OCI-M2 (cell line): ENCODE results near the gene KRTAP10-11.
"Not testable (repeated sequence)": the region's sequence is repeated elsewhere in the genome, so short reads cannot be mapped to it uniquely, and the experiment has no call there.

Experiments
- DNase-seq: peaks from one replicate; lab custom pipeline; 2025; ENCODE audit not compliant: unreplicated experiment; lab: John Stamatoyannopoulos, UW

KRTAP10-11 gene

DNA sequence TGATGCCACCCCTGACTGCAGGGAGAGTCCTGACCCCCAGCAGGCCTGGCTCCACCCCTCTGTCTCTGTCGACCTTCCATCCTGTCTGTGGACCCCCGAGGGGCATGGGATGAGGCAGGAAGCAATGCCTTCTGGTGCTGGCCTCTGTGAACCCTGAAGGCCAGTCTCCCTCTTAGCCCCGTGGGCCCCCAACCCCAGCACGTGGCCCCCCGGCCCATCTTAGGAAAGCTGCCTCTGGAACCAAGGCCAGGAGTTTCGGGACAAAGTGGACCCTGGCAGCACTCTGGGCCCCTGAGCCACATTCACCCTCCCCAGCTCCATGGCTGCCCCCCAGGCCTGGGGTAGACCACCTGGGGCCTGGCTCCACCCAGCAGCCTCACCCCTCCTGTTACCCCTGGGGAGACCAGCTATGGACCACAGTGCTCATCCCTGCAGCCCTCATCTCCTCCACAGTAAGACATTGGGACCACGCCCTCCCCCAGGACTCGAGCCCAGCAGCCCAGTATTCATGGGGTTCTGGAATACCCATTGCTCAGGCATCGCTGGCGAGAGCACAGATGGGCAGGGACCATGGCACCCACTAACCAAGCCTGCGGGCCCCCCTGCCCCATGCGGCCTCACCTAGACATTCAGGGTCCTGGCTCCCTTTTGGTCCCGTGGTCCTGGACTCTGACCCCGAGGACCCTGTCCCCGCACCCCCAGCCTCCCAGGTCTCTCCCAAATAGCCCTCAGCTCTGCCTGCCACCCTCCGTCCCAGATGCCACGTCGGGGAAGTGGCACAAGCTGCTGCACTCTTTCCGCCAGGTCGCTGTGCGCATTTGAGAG is 7.5 kb upstream of the KRTAP10-11 start:
- not testable (repeated sequence) for DNase-seq

DNA sequence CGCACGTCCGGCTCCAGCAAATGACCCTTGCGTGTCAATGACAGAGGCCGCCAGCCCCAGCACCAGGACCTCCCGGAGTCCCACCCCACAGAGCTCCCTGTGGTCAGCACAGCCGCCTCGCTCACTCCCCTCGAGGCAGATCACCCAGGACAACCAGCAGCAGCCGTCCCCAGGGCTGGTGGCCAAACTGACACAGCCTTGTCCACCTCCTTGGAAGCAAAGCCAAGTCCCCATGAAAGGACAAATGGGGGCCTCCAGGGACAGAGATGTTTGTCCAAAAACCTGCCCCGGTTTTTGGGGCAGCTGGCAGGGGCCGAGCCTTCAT is 6.9 kb upstream of the KRTAP10-11 start:
- DNase-seq, result no peak

DNA sequence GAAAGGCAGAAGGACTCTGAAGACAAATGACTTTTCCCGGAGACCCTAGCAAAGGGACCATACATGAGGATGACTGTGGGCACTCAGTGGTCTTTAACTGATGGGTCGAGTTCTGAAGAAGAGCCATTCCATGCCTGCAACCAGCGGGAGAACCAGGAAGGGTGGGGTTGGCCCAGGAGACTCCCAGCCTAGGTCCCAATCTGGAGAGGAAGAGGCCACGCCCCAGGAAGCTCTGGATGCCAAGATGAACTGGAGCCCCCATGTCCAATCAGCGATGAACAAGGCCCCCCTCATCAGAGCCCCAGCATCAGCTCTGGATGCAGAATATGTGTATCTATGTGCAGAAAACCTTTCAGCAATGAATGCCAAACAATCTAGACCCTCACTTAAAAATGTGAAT is 5.5 kb upstream of the KRTAP10-11 start:
- DNase-seq, result no peak

DNA sequence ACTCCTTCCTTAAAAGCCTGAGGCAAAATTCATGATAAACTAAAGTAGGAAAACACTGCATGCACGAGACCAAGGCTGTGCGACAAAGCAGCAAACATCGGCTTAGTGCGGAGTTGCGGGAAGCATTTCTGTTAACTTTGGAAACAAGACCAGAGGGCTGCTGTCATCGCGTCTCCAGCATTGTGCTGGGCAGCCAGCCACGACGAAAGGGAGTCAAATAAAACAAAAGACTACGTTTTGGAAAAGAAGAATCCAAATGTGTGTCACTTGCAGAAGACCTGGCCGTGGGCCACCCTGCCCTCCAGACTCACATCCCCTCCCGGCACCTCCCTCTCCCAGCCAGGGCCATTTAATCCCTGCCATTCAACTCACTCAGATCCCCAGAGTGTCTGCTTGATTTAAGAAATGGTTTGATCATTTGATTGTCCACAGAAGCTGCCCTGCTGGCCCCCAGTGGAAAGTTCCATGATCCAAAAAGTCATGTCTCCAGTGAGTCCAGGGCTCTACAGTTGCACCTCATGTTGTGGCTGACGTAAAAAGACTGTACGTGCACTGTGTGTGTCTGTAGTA is 2.4 kb upstream of the KRTAP10-11 start:
- DNase-seq, result no peak

DNA sequence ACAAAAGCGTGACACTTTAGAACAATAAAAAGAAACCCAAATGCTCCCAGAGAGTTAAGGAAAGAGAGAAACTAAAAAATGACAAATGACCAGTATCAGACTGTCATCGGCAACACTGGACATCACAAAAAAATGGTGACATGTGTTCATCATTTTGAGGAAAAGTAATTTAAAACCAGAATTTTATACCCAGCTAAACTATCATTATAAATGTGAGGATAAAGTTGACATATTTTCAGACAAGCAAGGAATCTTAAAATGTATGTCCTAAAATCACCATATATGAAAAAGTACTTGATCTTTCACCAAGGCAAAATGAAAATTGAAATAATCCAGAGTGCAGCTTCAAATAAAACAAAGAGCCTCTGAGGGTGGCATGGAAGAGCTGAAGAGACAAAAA is 1.3 kb upstream of the KRTAP10-11 start:
- no peak for DNase-seq

DNA sequence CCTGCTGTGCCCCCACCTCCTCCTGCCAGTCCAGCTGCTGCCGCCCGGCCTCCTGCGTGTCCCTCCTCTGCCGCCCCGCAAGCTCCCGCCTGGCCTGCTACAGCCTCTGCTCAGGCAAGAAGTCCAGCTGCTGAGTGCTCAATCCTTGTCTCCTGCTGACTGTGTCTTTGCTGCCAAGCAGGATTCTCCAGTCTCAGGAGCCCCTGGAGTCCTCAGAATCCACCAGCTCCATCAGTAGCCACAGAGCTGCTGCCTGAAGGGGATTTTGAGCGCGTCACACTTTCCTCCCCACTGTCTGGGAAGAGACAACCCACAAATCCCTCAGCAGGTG is 973 bp downstream of the KRTAP10-11 start:
- no peak for DNase-seq

DNA sequence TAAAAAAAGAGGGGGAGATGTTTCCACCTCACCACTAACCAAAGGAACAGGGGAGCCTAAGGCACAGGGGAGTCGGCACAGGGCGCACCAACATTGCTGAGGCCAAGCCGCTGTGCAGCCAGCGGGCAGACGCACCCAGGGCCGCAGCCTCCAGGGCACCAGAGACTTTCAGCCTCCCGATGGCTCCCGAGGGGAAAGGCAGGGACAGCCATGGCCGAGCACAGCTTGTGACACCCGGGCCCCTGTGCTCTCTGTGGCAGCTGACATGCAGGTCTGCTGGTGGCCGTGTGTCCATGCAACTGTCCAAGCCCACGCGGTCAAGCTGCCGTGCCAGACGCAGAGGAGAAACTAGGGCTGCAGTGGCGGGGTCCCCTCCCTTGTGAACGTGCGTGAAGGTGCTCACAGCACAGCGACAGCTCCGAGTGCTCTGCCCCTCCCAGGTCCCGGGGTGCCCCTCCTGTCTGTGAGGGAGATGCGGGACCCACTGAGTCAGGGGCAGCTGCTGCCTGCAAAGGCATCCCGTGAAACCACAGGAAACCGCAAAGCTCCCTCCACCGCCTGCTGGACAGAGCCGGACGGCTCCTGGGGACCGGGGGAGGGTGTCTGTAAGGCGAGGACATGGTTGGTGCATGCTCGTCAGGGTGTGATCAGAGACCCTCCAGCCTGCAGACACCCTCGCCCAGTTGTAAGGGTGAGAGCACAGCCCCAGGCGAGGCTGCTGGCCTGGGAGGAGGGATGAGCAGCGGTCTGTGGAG is 2.5 kb downstream of the KRTAP10-11 start:
- DNase-seq, result no peak

DNA sequence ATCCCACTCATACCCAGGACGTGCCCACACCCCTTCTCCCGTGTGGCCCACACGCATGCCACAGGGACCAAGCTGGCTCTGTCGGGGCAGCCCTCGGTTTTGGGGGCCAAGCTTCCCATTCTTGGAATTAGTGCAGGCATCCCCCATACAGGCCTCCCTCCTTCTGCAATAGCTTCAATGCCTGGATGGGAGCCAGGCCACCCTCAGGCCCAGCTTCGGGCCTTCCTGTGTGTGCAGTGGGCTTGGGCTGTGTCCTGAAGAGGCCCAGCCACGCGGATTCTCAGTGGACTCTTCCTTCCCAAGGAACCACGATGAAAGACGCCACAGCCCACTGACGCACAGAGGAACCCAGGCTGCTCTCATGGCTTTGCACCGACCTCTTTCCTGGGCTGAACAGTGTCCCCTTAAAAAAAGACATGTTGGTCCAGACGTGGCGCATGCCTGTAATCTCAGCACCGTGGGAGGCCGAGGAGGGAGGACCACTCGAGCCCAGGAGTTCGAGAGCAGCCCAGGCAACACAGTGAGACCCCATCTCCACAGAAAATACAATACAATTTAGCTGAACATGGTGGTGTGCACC is 3.4 kb downstream of the KRTAP10-11 start:
- no peak for DNase-seq

DNA sequence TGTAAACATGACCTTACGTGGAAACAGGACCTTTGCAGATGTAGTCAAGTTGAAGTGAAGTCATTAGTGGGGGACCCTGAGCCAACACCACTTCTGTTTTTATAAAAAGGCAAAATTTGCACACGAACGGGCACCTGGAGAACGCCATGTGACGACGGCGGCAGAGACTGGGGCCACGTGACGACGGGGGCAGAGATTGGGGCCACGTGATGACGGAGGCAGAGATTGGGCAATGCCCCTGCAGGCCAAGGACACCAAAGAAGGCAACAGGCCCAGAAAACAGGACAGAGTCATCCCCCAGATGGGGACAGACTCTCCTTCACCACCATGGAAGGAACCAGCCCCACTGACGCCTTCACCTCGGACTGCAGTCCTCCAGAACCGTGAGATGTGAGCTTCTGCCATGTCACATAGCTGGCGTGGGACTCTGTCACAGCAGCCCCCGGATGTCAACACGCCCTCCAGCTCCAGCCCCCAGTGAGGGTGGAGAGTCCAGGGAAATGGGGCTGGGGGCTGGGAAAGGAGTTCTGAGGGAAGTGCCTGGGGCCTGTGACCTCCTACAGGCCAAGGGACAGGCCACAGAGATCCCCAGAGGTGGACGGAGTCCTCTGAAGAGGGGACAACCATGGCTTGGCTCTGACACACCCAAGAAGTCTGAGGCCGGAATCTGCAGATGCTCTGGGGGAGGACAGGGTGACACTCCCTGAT is 4.2 kb downstream of the KRTAP10-11 start:
- no peak for DNase-seq

DNA sequence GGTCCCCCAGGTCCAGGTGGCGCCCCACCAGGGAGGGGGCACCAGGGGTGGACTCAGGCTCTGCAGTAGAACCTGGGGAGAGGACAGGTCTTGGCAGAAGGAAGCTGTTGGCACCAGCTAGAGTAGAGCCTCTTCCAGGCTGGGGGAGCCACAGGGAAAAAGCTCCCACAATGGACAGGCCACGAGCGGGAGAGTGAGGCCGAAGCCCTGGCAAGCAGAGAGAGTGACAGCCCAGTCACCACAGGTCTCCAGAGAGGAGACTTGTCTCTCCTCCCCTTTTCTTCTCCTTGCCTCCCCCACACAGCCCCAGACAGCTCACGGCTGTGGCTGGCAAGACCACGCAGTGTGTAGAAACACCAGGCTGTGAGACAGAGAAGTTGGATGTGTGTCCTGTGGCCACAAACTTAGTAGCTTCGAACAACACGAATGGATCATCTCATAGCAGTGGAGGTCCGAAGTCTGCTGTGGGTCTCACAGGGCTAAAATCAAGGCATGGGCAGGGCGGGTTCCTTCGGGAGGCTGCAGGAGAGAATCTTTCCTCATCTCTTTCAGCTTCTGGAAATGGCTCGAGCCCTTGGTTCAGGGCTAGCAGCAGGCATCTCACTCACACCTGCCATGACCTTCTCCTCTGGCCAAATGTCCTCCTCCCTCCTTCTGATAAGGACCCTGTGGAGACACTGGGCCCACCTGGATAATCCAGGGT is 4.9 kb downstream of the KRTAP10-11 start:
- DNase-seq, result no peak

DNA sequence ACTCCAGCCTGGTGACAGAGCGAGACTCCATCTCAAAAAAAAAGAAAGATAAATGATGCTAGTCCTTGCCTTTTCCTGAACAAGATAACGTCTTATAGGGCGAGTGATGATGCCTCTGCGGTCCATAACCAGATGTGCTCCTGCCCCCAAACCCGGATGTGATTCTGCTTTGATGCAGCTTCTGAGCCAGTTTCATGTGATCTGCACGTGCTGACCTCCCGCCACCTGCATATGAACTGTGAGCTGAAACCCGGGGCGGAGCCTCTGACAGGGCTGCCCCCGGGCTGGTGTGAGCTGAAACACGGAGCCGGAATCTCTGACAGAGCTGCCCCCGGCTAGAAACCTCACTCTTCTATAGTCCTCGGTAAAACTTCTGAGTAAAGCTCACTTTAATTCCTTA is 6.9 kb downstream of the KRTAP10-11 start:
- DNase-seq, result no peak

DNA sequence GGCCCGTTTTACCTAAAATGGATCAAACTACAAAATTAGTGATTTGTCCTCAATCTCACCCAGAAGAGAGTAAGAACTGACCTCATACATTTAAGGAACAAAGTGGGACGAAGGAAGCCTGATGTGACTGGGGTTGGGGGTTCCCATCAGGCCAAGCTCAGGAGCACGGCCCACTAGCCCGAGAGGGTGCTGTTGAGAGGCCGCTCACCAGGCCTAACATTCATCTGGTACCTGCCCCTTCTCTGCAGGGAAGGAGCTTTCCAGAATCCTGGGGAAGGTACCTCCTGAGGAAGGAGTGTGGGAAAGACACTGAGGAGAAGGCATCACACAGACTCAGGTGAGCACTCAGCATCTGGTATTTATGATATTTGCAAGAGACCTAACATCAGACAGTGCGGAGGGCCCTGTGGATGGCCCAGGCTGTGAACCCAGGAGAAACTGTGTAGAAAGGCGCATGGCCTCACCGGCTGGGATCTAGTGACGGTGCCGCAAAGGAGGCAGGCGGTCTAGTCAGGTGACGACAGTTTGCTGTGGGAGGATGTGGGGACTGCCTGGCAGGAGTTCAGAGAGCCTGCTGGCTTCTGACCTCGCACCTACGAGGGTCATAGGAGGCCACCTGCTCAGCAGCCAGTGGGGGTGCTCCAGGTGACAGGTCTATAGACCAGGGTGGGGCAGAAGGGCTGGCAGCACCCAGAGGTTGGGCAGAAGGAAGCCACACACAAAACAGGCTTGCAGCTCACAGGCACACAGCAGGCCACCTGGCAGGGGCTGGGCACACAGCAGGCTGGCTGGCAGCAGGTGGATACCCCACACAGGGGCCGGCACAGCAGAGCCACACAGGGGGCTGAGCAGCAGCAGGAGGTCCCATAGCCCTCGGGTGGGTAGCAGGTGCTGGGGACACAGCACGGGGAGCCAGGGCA is 7.7 kb downstream of the KRTAP10-11 start:
- DNase-seq, result no peak

DNA sequence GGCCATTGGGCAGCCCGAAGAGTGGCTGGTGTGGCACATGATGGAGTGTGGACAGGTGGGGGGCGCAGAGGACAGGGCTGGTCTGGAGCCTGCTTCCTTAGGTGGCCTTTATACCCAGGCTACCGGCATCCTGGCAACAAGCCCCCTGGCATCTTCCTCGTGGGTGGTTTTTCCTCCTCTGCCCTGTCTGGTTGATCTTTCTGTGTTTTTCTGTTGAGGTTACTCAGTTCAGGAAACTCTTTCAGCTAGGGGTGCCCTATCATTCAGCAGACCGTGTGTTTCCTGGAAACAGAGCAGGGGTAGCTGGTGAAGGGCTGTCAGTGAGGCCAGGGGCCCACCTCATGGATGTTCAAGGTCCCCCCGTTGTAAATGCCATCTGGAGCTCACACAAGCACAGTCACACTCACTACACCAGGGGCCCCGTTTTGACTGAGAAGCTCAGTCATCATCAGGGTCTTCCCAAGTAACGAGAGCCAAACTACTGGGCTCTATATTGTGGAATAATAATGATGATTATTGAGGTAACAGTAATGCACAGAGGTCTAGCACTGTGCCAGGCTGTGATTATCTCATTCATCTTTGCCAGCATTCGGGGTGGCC is 8.5 kb downstream of the KRTAP10-11 start, which contains the start of gene KRTAP12-4:
Gene KRTAP12-4 (minus strand): TSS at position 84 of the 600 bp plus-strand sequence. CDS start 45 bp downstream, at position 39.
- DNase-seq, result no peak

DNA sequence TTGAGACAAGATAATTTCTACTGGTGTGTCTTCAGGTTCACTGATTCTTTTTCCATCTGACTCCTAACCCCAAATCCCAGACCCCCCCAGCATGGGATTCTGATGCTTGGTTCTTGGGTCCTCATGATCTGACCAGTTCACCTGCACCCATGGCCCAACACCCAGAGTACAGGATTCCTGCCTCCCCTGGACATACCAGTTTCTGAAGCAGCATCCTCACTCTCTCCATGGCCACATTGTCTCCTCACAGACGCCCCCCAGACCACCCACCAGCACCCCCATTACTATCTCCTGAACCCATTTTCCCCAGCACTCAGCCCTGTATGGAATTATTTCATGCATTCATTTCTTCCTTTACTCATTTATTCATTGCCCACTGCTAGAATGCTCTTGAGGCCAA is 10.7 kb downstream of the KRTAP10-11 start:
- DNase-seq, result no peak

DNA sequence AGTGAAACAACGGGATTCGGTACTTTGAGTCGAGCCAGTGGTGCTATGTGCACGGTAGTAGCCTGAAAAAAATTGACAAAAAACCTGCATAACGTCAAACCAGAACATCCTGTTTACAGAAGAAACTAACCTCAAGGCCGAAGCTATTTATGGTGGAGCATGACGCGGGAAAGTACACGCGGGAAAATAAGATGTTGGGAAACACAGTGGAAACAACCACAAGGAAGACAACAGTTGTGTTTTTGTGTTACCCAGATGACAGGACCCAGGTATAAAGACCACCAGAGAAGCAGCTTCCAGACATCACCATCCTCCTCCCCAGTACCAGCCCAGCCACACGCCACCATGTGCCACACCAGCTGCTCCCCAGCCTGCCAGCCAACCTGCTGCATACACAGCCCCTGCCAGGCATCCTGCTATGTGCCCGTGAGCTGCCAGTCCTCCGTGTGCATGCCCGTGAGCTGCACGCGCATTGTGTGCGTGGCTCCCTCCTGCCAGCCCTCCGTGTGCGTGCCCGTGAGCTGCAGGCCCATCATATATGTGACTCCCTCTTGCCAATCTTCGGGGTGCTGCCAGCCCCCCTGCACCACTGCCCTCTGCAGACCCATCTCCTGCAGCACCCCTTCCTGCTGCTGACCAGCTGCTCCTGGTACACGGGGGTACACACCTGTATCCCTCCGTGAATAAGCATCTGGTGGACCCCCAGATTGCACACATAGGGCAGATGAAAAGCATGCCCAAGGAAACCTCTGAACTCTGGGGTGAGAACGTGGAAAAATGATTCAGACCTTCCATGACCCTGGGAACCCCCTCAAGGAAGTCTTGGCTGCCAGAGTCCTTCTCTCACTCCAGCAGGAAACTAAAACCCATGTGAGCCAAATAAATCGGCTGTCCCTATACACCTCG is 11.7 kb downstream of the KRTAP10-11 start, which contains the start of gene KRTAP12-3:
Gene KRTAP12-3 (plus strand): TSS at position 298 of the 906 bp plus-strand sequence. CDS start 48 bp downstream, at position 346.
- DNase-seq, result no peak

DNA sequence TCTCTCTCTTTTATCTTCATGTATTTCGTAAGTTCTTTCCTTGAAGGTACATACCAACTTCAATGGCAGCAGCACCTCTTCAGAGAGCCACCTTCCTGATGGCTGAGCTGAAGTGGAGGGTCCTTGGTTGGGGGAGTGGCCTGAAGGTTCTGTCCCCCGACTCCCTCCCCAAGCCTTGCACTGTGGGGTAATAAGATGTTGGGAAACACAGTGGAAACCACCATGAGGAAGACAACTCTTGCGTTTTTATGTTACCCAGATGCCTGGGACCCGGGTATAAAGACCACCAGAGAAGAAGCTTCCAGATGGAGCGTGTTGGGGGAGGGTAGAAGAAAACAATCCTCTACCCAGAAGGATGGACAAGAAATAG is 12.3 kb downstream of the KRTAP10-11 start:
- no peak for DNase-seq

DNA sequence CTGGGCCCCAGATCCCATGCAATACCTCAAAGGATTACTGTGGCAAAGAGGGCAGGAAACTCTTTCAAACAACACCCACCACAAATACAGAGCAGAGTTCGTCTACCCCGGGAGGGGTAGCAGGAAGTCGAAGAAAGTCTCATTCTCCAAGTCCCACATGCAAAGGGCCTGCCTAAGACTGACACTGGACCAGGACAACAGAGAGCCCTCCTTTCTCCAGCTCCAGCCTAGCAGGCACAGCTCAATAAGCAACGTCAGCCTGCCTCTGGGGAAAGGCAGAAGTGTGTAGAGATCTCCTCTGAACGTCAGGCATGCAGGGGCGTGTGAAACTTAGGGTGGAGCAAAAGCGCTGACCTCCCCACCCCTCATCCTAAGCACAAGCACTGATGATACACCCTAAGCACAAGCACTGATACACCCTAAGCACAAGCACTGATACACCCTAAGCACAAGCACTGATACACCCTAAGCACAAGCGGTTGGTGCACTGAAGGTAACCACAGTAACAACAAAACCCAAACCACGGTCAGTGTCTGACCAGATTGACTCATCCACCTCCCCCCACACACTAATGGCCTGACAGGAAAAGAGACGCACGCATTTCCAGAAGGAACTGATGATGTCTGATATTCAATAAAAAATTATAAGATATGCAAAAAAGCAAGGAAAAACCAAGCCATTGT is 12.8 kb downstream of the KRTAP10-11 start:
- DNase-seq, result no peak
